Measurements from ENCODE around the gene CXorf65.

DNA sequence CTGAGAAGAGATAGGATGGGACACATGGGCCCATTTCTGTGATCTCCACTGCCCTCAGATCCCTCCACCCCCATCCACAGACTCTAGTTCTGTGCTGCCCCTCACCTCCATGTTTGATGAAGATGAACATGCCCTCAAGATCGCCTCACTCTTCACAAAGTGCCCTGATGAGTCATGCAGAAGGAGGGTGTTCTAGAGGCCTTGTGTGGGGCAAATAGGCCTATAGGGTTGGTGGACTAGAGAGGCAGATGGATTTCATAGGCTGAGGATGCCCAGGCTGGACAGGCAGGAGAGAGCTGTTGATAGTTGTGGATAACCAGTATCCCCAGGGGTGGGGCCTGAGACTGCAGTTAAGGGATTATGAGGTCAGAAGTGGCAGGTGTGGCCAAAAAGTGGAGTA, at the start of gene CXorf65:
- TF ChIP-seq EZH2phosphoT487 (IDR thresholded peaks at IDR 0.05; ENCODE audit: insufficient read depth, low read depth) = no peak
- TF ChIP-seq EZH2 (IDR thresholded peaks at IDR 0.05; ENCODE audit: insufficient read depth, poor library complexity, severe bottlenecking) = no peak
